Measurements from ENCODE around the gene CCDC182. TPM values are rescaled to one million over a fixed set of nuclear protein-coding genes. Genes with fewer than 3 reads are reported as not detected.

The CCDC182 gene
- total and polyA plus RNA-seq, 9 of the 15 experiments (the other 6 are each of a cell fraction or from before 2014, with no cell fraction given) = not detected

DNA sequence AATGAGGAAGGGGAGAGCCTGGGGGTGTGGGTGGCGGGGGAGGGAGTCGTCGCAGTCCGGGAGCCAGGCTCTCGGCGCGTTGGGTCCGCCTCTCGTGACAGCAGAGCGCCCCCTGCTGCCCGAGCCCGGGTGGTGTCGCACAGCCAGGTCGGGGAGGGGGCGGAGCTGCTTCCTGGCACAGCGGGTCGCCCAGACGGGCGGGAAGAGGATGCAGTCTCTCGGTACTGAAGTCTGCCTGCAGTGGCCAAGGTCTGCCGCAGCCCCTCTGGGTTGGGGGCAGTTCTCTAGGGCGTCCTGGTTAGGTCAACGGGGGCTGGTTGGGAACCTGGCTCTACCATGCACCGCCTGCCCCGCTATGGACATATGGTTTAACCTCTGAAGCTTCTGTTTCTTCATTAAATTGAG is 38.2 kb upstream of the CCDC182 start (continued):
- TF ChIP-seq BHLHE40 (IDR thresholded peaks at IDR 0.05; ENCODE audit: low read length) = peak; percentile 54; the same call in 1 of the 2 replicates
- peak; percentile 51; the same call in 1 of the 2 replicates for TF ChIP-seq ZBTB7A (IDR thresholded peaks at IDR 0.05; ENCODE audit: borderline replicate concordance, control insufficient read depth, low read depth, low read length)
- TF ChIP-seq WHSC1 (IDR thresholded peaks at IDR 0.05; ENCODE audit: low read length) = no peak

DNA sequence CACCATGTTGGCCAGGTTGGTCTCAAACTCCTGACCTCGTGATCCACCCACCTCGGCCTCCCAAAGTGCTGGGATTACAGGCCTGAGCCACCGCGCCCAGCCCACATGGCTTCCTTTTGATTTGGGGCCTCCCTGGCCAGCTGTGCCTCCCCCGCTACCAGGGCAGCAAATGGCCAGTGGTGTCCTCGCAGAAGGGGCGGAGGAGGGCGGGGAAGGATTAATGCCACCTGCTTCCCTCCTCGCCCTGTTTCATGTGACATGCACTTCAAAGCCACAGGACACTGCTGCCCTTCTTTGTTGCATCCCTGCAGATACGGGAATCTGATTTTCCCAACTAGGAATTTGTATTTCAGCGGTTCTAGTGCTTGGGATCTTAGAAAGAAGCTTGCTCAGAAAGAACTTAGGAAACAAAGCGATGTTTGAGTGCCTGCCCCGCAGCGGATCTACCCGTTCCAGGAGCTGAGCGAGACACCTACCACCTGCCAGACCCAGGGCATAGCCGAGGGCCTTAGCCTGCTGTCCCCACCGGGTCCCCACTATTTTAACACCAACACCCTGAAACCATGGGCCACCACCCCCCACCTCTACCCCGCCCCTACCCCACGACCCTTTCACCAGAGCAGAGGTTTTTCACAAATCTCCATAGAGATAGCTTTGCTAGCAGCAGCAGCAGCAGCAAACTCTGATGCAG is 37.7 kb upstream of the CCDC182 start:
- H3K4me3 ChIP-seq = no peak overlapping the region
- no peak overlapping the region for H3K27ac ChIP-seq (ENCODE audit: extremely low read depth, low read depth, low read length)
- no peaks in the 10 kb centered on the region for H3K9me1 ChIP-seq (ENCODE audit: control insufficient read depth, insufficient read depth, low read length)
- FAIRE-seq (no peak), DNase-seq (ENCODE audit: extremely low read depth in 1 of 4, low spot score in 3 of 4) (no peak), ATAC-seq (no peak)
- H4K20me1 ChIP-seq (replicated peaks; ENCODE audit: control insufficient read depth, insufficient read depth, low read length) = no peaks in the 10 kb centered on the region; the same call in 1 of the 2 replicates
- WGBS (ENCODE audit: insufficient coverage, low coverage, missing lambda C conversion rate) = 11% methylated on average over 10 of the region's 20 CpGs
- no peak overlapping the region; the same call in 1 of the 2 replicates for H2AFZ ChIP-seq (ENCODE audit: low read depth, low read length)
- in situ Hi-C loops (cut with MboI) (no loop called here), intact Hi-C loops (cut with micrococcal nuclease) (no loop called here)
- no peaks in the 10 kb centered on the region for H3K9me3 ChIP-seq (replicated peaks; ENCODE audit: control insufficient read depth, insufficient read depth, low read depth, low read length)
- H3K27me3 ChIP-seq (ENCODE audit: control insufficient read depth in 2 of 2, insufficient read depth in 2 of 2, low read length in 2 of 2) = peaks cover 19 to 33% of the 10 kb centered on the region in 2 experiments
- no peaks in the 10 kb centered on the region for H3K36me3 ChIP-seq (ENCODE audit: control insufficient read depth, insufficient read depth, low read length)
- no peak overlapping the region for H3K9ac ChIP-seq (ENCODE audit: insufficient read depth in 1 of 2, low read depth in 2 of 2, low read length in 2 of 2)
- no peak overlapping the region for H3K4me2 ChIP-seq (ENCODE audit: insufficient read depth, low read length)
- H3K4me1 ChIP-seq (replicated peaks in 1 of 2; ENCODE audit: control insufficient read depth in 2 of 2, insufficient read depth in 2 of 2, low read length in 2 of 2) = peaks cover 0 to 10% of the 10 kb centered on the region in 2 experiments; a peak in 2 of 5 replicates
- H3K79me2 ChIP-seq (ENCODE audit: control insufficient read depth, insufficient read depth, low read length) = no peaks in the 10 kb centered on the region
- ChIA-PET POLR2A (interaction anchor here (1.2 to 1.6 kb wide), 2 partner anchors 9 to 13 kb away, joined by 5 to 6 read pairs; no protein-coding TSS in a partner anchor), CTCF (ENCODE audit: low intra/inter-chr PET ratio) (no interaction called here)
- no peak for TF ChIP-seq TAF7 (tag; IDR thresholded peaks at IDR 0.05)
- no peak for TF ChIP-seq ZNF133 (CRISPR knock-in tag; IDR thresholded peaks at IDR 0.05)
- no peak for TF ChIP-seq HMGN3 (IDR thresholded peaks at IDR 0.05; ENCODE audit: borderline replicate concordance, extremely low read depth, insufficient read length, low read depth, low read length)
- no peak for TF ChIP-seq SRSF7 (optimal IDR thresholded peaks at IDR 0.05; ENCODE audit: low read depth, low read length)
- TF ChIP-seq, protein P1, sequence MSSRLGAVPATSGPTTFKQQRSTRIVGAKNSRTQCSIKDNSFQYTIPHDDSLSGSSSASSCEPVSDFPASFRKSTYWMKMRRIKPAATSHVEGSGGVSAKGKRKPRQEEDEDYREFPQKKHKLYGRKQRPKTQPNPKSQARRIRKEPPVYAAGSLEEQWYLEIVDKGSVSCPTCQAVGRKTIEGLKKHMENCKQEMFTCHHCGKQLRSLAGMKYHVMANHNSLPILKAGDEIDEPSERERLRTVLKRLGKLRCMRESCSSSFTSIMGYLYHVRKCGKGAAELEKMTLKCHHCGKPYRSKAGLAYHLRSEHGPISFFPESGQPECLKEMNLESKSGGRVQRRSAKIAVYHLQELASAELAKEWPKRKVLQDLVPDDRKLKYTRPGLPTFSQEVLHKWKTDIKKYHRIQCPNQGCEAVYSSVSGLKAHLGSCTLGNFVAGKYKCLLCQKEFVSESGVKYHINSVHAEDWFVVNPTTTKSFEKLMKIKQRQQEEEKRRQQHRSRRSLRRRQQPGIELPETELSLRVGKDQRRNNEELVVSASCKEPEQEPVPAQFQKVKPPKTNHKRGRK (tag; IDR thresholded peaks at IDR 0.05) = no peak
- no peak for TF ChIP-seq HIVEP1 (CRISPR knock-in tag; IDR thresholded peaks at IDR 0.05)
- no peak for TF ChIP-seq PTBP1 (IDR thresholded peaks at IDR 0.05; ENCODE audit: low read depth, low read length)
- no peak for TF ChIP-seq GABPB1 (CRISPR knock-in tag; IDR thresholded peaks at IDR 0.05)
- no peak for TF ChIP-seq FOXJ2 (tag; IDR thresholded peaks at IDR 0.05)
- no peak for TF ChIP-seq CC2D1A (IDR thresholded peaks at IDR 0.05)
- TF ChIP-seq DNMT1 (IDR thresholded peaks at IDR 0.05) = no peak
- TF ChIP-seq ZBTB7A (IDR thresholded peaks at IDR 0.05; ENCODE audit: borderline replicate concordance, control insufficient read depth, low read depth, low read length) = no peak
- no TSS peak for BruUV-seq (replicated peaks)
